MCF 10A (cell line): ENCODE data around the gene EIF2B5. TPM values are rescaled to one million over a fixed set of nuclear protein-coding genes. Genes with fewer than 3 reads are reported as not detected.

Experiments
- Bru-seq: library from RNA; stranded (reverse); fragments of 400-500 nt; gene quantifications from one replicate; lab custom pipeline; 2021; lab: Mats Ljungman, UMichigan
- BruChase-seq, 2 experiments: library from RNA; stranded (reverse); fragments of 400-500 nt; gene quantifications; one replicate each; lab custom pipeline; 2021; lab: Mats Ljungman, UMichigan
- BruUV-seq: library from RNA; stranded (reverse); fragments of 400-500 nt; replicated peaks from 2 replicates; lab custom pipeline; 2021; lab: Mats Ljungman, UMichigan
- CTCF ChIA-PET: fragments of 300-600 bp; sonication (Branson Sonifier 250); formaldehyde crosslinking; extraction: SDS; loops from one replicate; lab custom pipeline; 2021; ENCODE audit warnings: antibody characterized with exemption, inconsistent platforms; lab: Yijun Ruan, JAX
- POLR2A ChIA-PET: fragments of 300-600, 350-650 bp; sonication (Branson Sonifier 250); formaldehyde crosslinking; extraction: SDS; loops from one replicate; lab custom pipeline; 2020; ENCODE audit warnings: antibody characterized with exemption, inconsistent platforms; lab: Yijun Ruan, JAX
- DNase-seq: peaks from one replicate; pipeline ENCODE4 v3.0.0-alpha.2; 2018; ENCODE audit not compliant: unreplicated experiment
- H3K27ac Mint-ChIP-seq: one replicate; pipeline ENCODE4 v1.8.0; 2022; ENCODE audit warnings: mild to moderate bottlenecking, low read depth, mixed read lengths; ENCODE audit not compliant: unreplicated experiment
- H3K27me3 Mint-ChIP-seq: one replicate; pipeline ENCODE4 v1.8.0; 2022; ENCODE audit warnings: mixed read lengths; ENCODE audit not compliant: insufficient read depth, unreplicated experiment
- H3K36me3 Mint-ChIP-seq: one replicate; pipeline ENCODE4 v1.8.0; 2022; ENCODE audit warnings: mild to moderate bottlenecking, moderate library complexity, mixed read lengths; ENCODE audit not compliant: insufficient read depth, unreplicated experiment
- H3K4me1 Mint-ChIP-seq: one replicate; pipeline ENCODE4 v1.8.0; 2022; ENCODE audit warnings: mixed read lengths; ENCODE audit not compliant: insufficient read depth, unreplicated experiment
- H3K4me3 Mint-ChIP-seq: one replicate; pipeline ENCODE4 v1.8.0; 2022; ENCODE audit warnings: mild to moderate bottlenecking, moderate library complexity, mixed read lengths; ENCODE audit not compliant: unreplicated experiment
- H3K9me3 Mint-ChIP-seq: one replicate; pipeline ENCODE4 v1.8.0; 2022; ENCODE audit warnings: mixed read lengths; ENCODE audit not compliant: unreplicated experiment
- CTCF ChIP-seq: fragments of 200-600 bp; IDR thresholded peaks from one replicate; pipeline ENCODE4 v1.8.0; 2022; ENCODE audit warnings: antibody characterized with exemption, mild to moderate bottlenecking; ENCODE audit not compliant: unreplicated experiment
- intact Hi-C: fragments of 100-400 bp; cut with micrococcal nuclease; formaldehyde crosslinking; loops from 2 replicates; pipeline ENCODE4 v1.14.1; 2022
- long read RNA-seq: library from polyadenylated mRNA; stranded (forward); transcript quantifications from one replicate; pipeline ENCODE4 v2.0.0, GENCODE V29; 2022
- total RNA-seq: library from RNA; stranded (reverse); gene quantifications from 2 replicates; pipeline ENCODE4 v1.2.3, GENCODE V29; 2022

Gene EIF2B5
- total RNA-seq (33.8 and 36.1 TPM in 2 replicates), Bru-seq, nascent RNA (percentile 82 among the genes with signal in this experiment), BruChase-seq, experiment 1, labeled RNA remaining after a 6-hour chase (percentile 86 among the genes with signal in this experiment), BruChase-seq, experiment 2, labeled RNA remaining after a 2-hour chase (percentile 85 among the genes with signal in this experiment)
- long read RNA-seq, transcript EIF2B5-201 (16 exons, 2,656 nt), result major isoform, 117 of 147 reads
- long read RNA-seq, partial matches to known transcripts, result 5 of 147 reads
- long read RNA-seq, other reads (novel, unspliced or antisense), result 16 of 147 reads

GRCh38 chr3:184135149-184135910, at the start of gene EIF2B5:
TSS of gene EIF2B5 (plus strand) at chr3:184135358. CDS start at chr3:184135386, 28 bp downstream.
- H3K9me3 Mint-ChIP-seq, result no peaks in the 10 kb centered on the region
- peak within 1 kb of the TSS; percentile 99 for H3K4me3 Mint-ChIP-seq
- CTCF ChIA-PET, result interaction anchor here (0.6 to 1.7 kb wide), 8 partner anchors 9 to 654 kb away, joined by 3 to 6 read pairs (median 4); partner anchors contain the start of genes ABCC5, EEF1AKMT4 and PARL
- peak within 1 kb of the TSS; percentile 83 for H3K27ac Mint-ChIP-seq
- no TSS peak for BruUV-seq
- POLR2A ChIA-PET, result interaction anchor here (0.6 to 4.5 kb wide), 34 partner anchors 10 to 292 kb away, joined by 3 to 59 read pairs (median 4); partner anchors contain the start of genes ABCC5, ABCF3, AP2M1 and DVL3
- peaks cover 18% of the 10 kb centered on the region for H3K36me3 Mint-ChIP-seq
- peak; percentile 22 for TF ChIP-seq CTCF
- H3K4me1 Mint-ChIP-seq, result peaks cover 21% of the 10 kb centered on the region
- no peaks in the 10 kb centered on the region for H3K27me3 Mint-ChIP-seq
- peak; percentile 93 for DNase-seq
- intact Hi-C loops, result loop anchor here (2.0 to 10.0 kb wide), 3 partner anchors 52 to 241 kb away; partner anchors contain the start of genes ABCF3 and HTR3D

GRCh38 chr3:184085389-184085852, 49.7 kb upstream of the EIF2B5 start:
- TF ChIP-seq CTCF, result no peak
- CTCF ChIA-PET, result no interaction called here
- Mint-ChIP-seq H3K36me3 (peaks cover 2% of the 10 kb centered on the region), H3K4me3 (no peak overlapping the region), H3K4me1 (no peaks in the 10 kb centered on the region), H3K27me3 (no peaks in the 10 kb centered on the region), H3K27ac (no peak overlapping the region), H3K9me3 (peaks cover 12% of the 10 kb centered on the region)
- POLR2A ChIA-PET, result interaction anchor here (0.6 to 0.7 kb wide), 4 partner anchors 78 to 817 kb away, joined by 3 read pairs; no protein-coding TSS in a partner anchor
- peak; percentile 46 for DNase-seq
- intact Hi-C loops, result no loop called here
- BruUV-seq, result no TSS peak

- H3K27ac Mint-ChIP-seq, result no peak overlapping the region
- H3K27me3 Mint-ChIP-seq, result no peaks in the 10 kb centered on the region
- intact Hi-C loops, result no loop called here
- H3K4me1 Mint-ChIP-seq, result no peaks in the 10 kb centered on the region
- no peak for DNase-seq
- H3K36me3 Mint-ChIP-seq, result no peaks in the 10 kb centered on the region
- H3K9me3 Mint-ChIP-seq, result no peaks in the 10 kb centered on the region
- TF ChIP-seq CTCF, result no peak
- CTCF ChIA-PET, result no interaction called here
- no peak overlapping the region for H3K4me3 Mint-ChIP-seq
- POLR2A ChIA-PET, result no interaction called here
- no TSS peak for BruUV-seq
Measured at GRCh38 chr3:184092199-184092598, 43.0 kb upstream of the EIF2B5 start.
